ENCODE data around the gene SACM1L. TPM values are rescaled to one million over a fixed set of nuclear protein-coding genes. Genes with fewer than 3 reads are reported as not detected.

The SACM1L gene
- total RNA-seq, 1 donor from 2014 or later = 44.1 TPM

DNA sequence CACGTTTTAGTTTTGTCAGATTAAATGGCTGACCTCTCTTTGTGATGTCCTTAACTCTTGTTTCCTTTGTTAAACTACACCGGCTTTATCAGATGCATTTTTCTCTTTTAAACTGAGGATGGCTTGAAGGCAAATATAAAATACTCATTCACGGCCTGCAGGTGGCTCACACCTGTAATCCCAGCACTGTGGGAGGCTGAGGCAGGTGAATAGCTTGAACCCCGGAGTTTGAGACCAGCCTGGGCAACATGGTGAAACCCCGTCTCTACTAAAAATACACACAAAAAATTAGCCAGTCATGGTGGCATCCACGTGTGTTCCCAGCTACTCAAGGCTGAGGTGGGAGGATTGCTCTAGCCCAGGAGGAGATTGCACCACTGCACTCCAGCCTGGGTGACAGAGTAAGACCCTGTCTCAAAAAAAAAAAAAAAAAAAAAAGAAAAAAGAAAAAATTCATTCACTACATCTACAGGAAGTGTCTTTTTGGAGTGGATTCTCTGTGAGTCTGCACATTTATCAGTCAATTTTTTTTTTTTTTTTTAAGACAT is 34.7 kb upstream of the SACM1L start:
- DNase-seq (ENCODE audit: low read depth, low spot score) = no peak
- H3K36me3 Mint-ChIP-seq (ENCODE audit: low read depth) = peaks cover 9% of the 10 kb centered on the region
- H3K9me3 Mint-ChIP-seq = no peaks in the 10 kb centered on the region
- H3K27ac Mint-ChIP-seq (ENCODE audit: unreplicated experiment) = peak overlapping the region; percentile 90
- H3K27me3 Mint-ChIP-seq (ENCODE audit: low read depth) = no peaks in the 10 kb centered on the region
- H3K4me3 Mint-ChIP-seq = no peak overlapping the region
- TF ChIP-seq, protein P1, sequence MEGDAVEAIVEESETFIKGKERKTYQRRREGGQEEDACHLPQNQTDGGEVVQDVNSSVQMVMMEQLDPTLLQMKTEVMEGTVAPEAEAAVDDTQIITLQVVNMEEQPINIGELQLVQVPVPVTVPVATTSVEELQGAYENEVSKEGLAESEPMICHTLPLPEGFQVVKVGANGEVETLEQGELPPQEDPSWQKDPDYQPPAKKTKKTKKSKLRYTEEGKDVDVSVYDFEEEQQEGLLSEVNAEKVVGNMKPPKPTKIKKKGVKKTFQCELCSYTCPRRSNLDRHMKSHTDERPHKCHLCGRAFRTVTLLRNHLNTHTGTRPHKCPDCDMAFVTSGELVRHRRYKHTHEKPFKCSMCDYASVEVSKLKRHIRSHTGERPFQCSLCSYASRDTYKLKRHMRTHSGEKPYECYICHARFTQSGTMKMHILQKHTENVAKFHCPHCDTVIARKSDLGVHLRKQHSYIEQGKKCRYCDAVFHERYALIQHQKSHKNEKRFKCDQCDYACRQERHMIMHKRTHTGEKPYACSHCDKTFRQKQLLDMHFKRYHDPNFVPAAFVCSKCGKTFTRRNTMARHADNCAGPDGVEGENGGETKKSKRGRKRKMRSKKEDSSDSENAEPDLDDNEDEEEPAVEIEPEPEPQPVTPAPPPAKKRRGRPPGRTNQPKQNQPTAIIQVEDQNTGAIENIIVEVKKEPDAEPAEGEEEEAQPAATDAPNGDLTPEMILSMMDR (conservative IDR thresholded peaks at IDR 0.05) = no peak
- peaks cover 15% of the 10 kb centered on the region for H3K4me1 Mint-ChIP-seq

GRCh38 chr3:45655906-45656305 is 33.3 kb upstream of the SACM1L start:
- Mint-ChIP-seq H3K36me3 (ENCODE audit: low read depth) (peaks cover 4% of the 10 kb centered on the region), H3K27ac (ENCODE audit: unreplicated experiment) (no peak overlapping the region), H3K27me3 (ENCODE audit: low read depth) (no peaks in the 10 kb centered on the region), H3K4me1 (peaks cover 15% of the 10 kb centered on the region), H3K4me3 (no peak overlapping the region), H3K9me3 (no peaks in the 10 kb centered on the region)
- no peak for DNase-seq (ENCODE audit: low read depth, low spot score)
- TF ChIP-seq, protein P1 (conservative IDR thresholded peaks at IDR 0.05) = no peak

GRCh38 chr3:45656575-45657363 is 32.4 kb upstream of the SACM1L start:
- H3K4me3 Mint-ChIP-seq = no peak overlapping the region
- peaks cover 15% of the 10 kb centered on the region for H3K4me1 Mint-ChIP-seq
- no peaks in the 10 kb centered on the region for H3K9me3 Mint-ChIP-seq
- H3K27ac Mint-ChIP-seq (ENCODE audit: unreplicated experiment) = no peak overlapping the region
- peak; percentile 89 for DNase-seq (ENCODE audit: low read depth, low spot score)
- TF ChIP-seq, protein P1 (conservative IDR thresholded peaks at IDR 0.05) = peak; percentile 97
- no peaks in the 10 kb centered on the region for H3K27me3 Mint-ChIP-seq (ENCODE audit: low read depth)
- H3K36me3 Mint-ChIP-seq (ENCODE audit: low read depth) = no peaks in the 10 kb centered on the region

DNA sequence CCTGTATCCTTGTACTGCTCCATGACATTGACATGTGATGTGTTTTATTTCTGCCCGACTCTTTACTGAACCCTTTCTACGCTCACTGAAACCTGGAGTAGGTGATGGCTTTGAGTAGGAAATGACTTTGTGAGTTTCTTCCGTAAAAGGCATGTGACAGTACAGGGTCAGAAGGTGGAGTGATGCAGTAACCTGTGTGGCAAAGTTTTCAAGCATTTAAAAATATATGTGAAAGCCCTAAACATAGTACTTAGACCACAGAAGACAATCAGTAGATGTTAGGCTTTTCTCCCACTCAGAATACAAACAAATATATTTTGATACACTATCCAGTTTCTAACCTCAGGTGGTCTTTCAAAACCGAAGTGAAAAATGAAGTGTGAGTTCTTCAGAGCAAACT is 31.3 kb upstream of the SACM1L start:
- TF ChIP-seq, protein P1 (conservative IDR thresholded peaks at IDR 0.05) = no peak
- Mint-ChIP-seq H3K4me1 (peaks cover 15% of the 10 kb centered on the region), H3K36me3 (ENCODE audit: low read depth) (no peaks in the 10 kb centered on the region), H3K27ac (ENCODE audit: unreplicated experiment) (no peak overlapping the region), H3K27me3 (ENCODE audit: low read depth) (no peaks in the 10 kb centered on the region), H3K4me3 (no peak overlapping the region), H3K9me3 (no peaks in the 10 kb centered on the region)
- no peak for DNase-seq (ENCODE audit: low read depth, low spot score)

DNA sequence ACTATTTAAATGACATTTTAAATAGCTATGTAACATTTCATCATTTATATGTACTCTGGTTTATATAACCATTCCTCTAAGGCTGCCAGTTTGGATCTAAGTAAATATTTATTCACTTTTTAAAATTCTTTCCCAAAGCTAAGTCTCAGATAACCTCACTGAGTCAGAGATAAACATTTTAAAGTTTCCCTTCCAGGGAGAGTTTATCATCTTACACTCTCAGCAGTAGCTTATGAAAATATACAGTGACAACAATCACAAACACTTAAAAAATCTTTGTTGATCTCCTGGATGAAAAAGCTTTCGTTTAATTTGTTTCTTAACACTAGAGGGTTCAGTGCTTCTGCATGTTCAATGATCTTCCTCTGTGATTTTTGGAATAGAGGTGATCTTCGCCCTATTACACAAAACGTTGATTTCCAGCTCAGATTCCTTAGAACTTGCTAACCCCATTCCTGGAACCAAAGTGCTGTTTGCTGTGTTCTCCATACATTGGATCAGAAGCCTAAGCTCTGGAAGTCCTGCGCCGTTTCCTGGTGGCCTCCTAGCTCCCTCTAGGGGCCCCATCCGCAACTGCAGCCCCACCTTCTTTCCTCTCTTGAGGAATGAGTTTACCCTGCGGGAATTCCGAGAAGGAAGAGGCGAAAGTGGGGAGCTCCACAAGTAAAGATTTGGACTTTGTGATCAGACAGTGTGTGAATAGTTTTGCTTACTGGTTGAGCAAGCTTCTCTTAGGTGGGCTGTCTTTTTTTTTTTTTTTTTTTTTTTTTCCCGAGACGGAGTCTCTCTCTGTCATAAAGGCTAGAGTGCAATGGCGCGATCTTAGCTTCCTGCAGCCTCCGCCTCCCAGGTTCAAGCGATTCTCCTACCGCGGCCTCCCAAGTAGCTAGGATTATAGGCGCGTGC is 29.3 kb upstream of the SACM1L start:
- peak; percentile 73 for DNase-seq (ENCODE audit: low read depth, low spot score)
- Mint-ChIP-seq H3K4me3 (no peak overlapping the region), H3K27ac (ENCODE audit: unreplicated experiment) (no peak overlapping the region)

More for the DNA sequence above, 29.3 kb upstream of the SACM1L start:
- H3K9me3 Mint-ChIP-seq = no peaks in the 10 kb centered on the region
- H3K36me3 Mint-ChIP-seq (ENCODE audit: low read depth) = no peaks in the 10 kb centered on the region
- peaks cover 9% of the 10 kb centered on the region for H3K4me1 Mint-ChIP-seq
- H3K27me3 Mint-ChIP-seq (ENCODE audit: low read depth) = no peaks in the 10 kb centered on the region
- TF ChIP-seq, protein P1 (conservative IDR thresholded peaks at IDR 0.05) = peak; percentile 79
